GM12878 (cell line): Measurements from ENCODE around the gene CYB5A. TPM values are rescaled to one million over a fixed set of nuclear protein-coding genes. Genes with fewer than 3 reads are reported as not detected.

ENCODE experiments used
- ATAC-seq: fragments of 200-7000 bp; cut with Tn5 transposase; 3 replicates; pipeline ENCODE4 v1.9.1; 2020; ENCODE audit warnings: mild to moderate bottlenecking, moderate library complexity
- BruUV-seq: library from RNA; stranded (reverse); fragments of 400-500 nt; replicated peaks from 2 replicates; lab custom pipeline; 2021; lab: Mats Ljungman, UMichigan
- CTCF ChIA-PET: fragments of 300-600 bp; sonication (Branson Sonifier 250); formaldehyde crosslinking; extraction: SDS; loops from one replicate; lab custom pipeline; 2021; ENCODE audit warnings: inconsistent platforms; lab: Yijun Ruan, JAX
- POLR2A ChIA-PET: fragments of 350-600 bp; formaldehyde crosslinking; extraction: SDS; loops from one replicate; lab custom pipeline; 2021; ENCODE audit warnings: inconsistent platforms; lab: Charles Lee
- RAD21 ChIA-PET: fragments of 300-600 bp; sonication (Branson Sonifier 250); formaldehyde crosslinking; loops from one replicate; lab custom pipeline; 2023; ENCODE audit warnings: antibody characterized with exemption; ENCODE audit not compliant: unreplicated experiment; lab: Charles Lee
- SMC1A ChIA-PET: fragments of 300-600 bp; sonication (Branson Sonifier 250); formaldehyde crosslinking; loops from one replicate; lab custom pipeline; 2023; ENCODE audit not compliant: unreplicated experiment, uncharacterized antibody; lab: Charles Lee
- DNase-seq: peaks from one replicate; pipeline ENCODE4 v3.0.0-alpha.2; 2011; ENCODE audit warnings: low read depth, low spot score
- FAIRE-seq: peaks from 3 replicates; lab custom pipeline; 2011; peaks lifted over from hg19 to GRCh38; lab: Jason Lieb, UNC
- H2AFZ ChIP-seq: 2 replicates; pipeline ENCODE4 v1.6.0; 2011; ENCODE audit warnings: low read depth, low read length, control low read depth; ENCODE audit not compliant: control insufficient read depth
- H3K27ac ChIP-seq: 2 replicates; pipeline ENCODE4 v1.5.1; 2011; ENCODE audit warnings: control low read depth; ENCODE audit not compliant: control insufficient read depth, insufficient read depth
- H3K27me3 ChIP-seq, 2 experiments: replicated peaks in 1 of 2; 2 replicates each; pipeline versions ENCODE4 v1.6.0 to v1.6.1; 2011; ENCODE audit warnings: low read length in 1 of 2; ENCODE audit not compliant: control insufficient read depth in 2 of 2, insufficient read depth in 2 of 2
- H3K36me3 ChIP-seq, 2 experiments: 2 replicates each; pipeline ENCODE4 v1.5.1; 2011; ENCODE audit warnings: low read length in 1 of 2; ENCODE audit not compliant: control insufficient read depth in 2 of 2, insufficient read depth in 2 of 2
- H3K4me1 ChIP-seq: 2 replicates; pipeline ENCODE4 v1.6.1; 2011; ENCODE audit warnings: mild to moderate bottlenecking, low read length, moderate library complexity, mixed read lengths; ENCODE audit not compliant: control insufficient read depth, insufficient read depth
- H3K4me2 ChIP-seq: 2 replicates; pipeline ENCODE4 v1.6.0; 2011; ENCODE audit warnings: control low read depth; ENCODE audit not compliant: control insufficient read depth, insufficient read depth
- H3K4me3 ChIP-seq: fragments of 200-600 bp; sonication (generic); 2 replicates; pipeline ENCODE4 v1.5.1; 2016
- H3K79me2 ChIP-seq: 2 replicates; pipeline ENCODE4 v1.6.0; 2011; ENCODE audit warnings: low read length; ENCODE audit not compliant: control insufficient read depth, insufficient read depth
- H3K9ac ChIP-seq: 2 replicates; pipeline ENCODE4 v1.8.0; 2011; ENCODE audit warnings: low read length, control low read depth, mixed read lengths; ENCODE audit not compliant: control insufficient read depth, insufficient read depth
- H3K9me3 ChIP-seq: replicated peaks from 3 replicates; pipeline ENCODE4 v1.5.1; 2011; ENCODE audit warnings: mild to moderate bottlenecking, low read length; ENCODE audit not compliant: control insufficient read depth, insufficient read depth
- H4K20me1 ChIP-seq: 2 replicates; pipeline ENCODE4 v1.6.0; 2011; ENCODE audit not compliant: control insufficient read depth, insufficient read depth
- CREB1 ChIP-seq: IDR thresholded peaks from 2 replicates; pipeline ENCODE4 v1.6.1; 2012; ENCODE audit warnings: low read depth, mild to moderate bottlenecking, inconsistent platforms
- IRF4 ChIP-seq: IDR thresholded peaks from 2 replicates; pipeline ENCODE4 v1.6.1; 2011; ENCODE audit warnings: low read depth, low read length
- PAX5 ChIP-seq: IDR thresholded peaks from 2 replicates; pipeline ENCODE4 v1.6.1; 2011; ENCODE audit warnings: low read depth, low read length, borderline replicate concordance
- RUNX3 ChIP-seq: IDR thresholded peaks from 2 replicates; pipeline ENCODE4 v1.6.1; 2012; ENCODE audit warnings: low read length, inconsistent platforms
- SRF ChIP-seq, 2 experiments: IDR thresholded peaks; 2 replicates each; pipeline ENCODE4 v1.6.1; 2011; ENCODE audit warnings: low read depth in 2 of 2, low read length in 2 of 2, mild to moderate bottlenecking in 1 of 2, moderate library complexity in 1 of 2
- WGBS: methylation state at CpG from one replicate; pipeline ENCODE4 v1.1.6; 2016; ENCODE audit warnings: low lambda C conversion rate; ENCODE audit not compliant: insufficient replicate concordance, insufficient coverage; ENCODE audit errors: missing lambda C conversion rate; 5-methylcytosine and 5-hydroxymethylcytosine counted together
- in situ Hi-C: fragments of 300-500 bp; cut with MboI; formaldehyde crosslinking; loops from 9 replicates; pipeline ENCODE4 v1.14.3; 2018; ENCODE audit warnings: mixed read lengths
- intact Hi-C: fragments of 100-400 bp; cut with micrococcal nuclease; formaldehyde crosslinking; loops from one replicate; pipeline ENCODE4 v1.14.2; 2022; ENCODE audit not compliant: unreplicated experiment
- polyA plus RNA-seq, 11 experiments: library from polyadenylated mRNA; depleted of rRNA in 4 of 11; unstranded in 6 of 11; stranded (reverse) in 5 of 11; fragments of >200 nt; fragmentation: Nextera tagmentation in 4 of 11; fragmentation: Illumina TruSeq in 1 of 11; extraction: Ambion mirVana in 4 of 11; extraction: Trizol in 1 of 11; gene quantifications; 1 replicate in 1 of 11; 2 replicates in 10 of 11; pipeline versions ENCODE4 v1.2.1 to v1.2.3, GENCODE V29; 2011 to 2016; ENCODE audit warnings: inconsistent platforms in 2 of 11, missing spikeins in 2 of 11, low read depth in 1 of 11
- total RNA-seq, 4 experiments: library from RNA; depleted of rRNA in 3 of 4; stranded (reverse); fragments of >200 nt in 3 of 4; fragmentation: Illumina TruSeq in 1 of 4; extraction: Trizol in 1 of 4; gene quantifications; 2 replicates each; pipeline versions ENCODE4 v1.2.1 to v1.2.3, GENCODE V29; 2013 to 2021
- TF ChIP-seq, protein P1 (sequence below): IDR thresholded peaks from 2 replicates; pipeline ENCODE4 v1.6.1; 2011; ENCODE audit warnings: borderline replicate concordance, low read depth, mild to moderate bottlenecking, moderate library complexity, mixed read lengths, low read length; ENCODE audit not compliant: insufficient read depth; ENCODE audit errors: extremely low read length
- TF ChIP-seq, protein P2 (sequence below): IDR thresholded peaks from 2 replicates; pipeline ENCODE4 v1.6.1; 2012; ENCODE audit warnings: mild to moderate bottlenecking, low read depth, low read length
- TF ChIP-seq, protein P3 (sequence below): fragments of 450-650 bp; IDR thresholded peaks from 2 replicates; pipeline ENCODE4 v1.6.1; 2017; ENCODE audit warnings: mild to moderate bottlenecking, moderate library complexity
- TF ChIP-seq, protein P4 (sequence below): fragments of 450-650 bp; IDR thresholded peaks from 2 replicates; pipeline ENCODE4 v1.6.1; 2016; ENCODE audit warnings: mild to moderate bottlenecking
- TF ChIP-seq, protein P5 (sequence below): IDR thresholded peaks from 2 replicates; pipeline ENCODE4 v1.6.1; 2011; ENCODE audit warnings: mild to moderate bottlenecking, low read depth, low read length, moderate library complexity; ENCODE audit not compliant: insufficient replicate concordance

The CYB5A gene
- total and polyA plus RNA-seq, 10 of the 15 experiments (the other 5 are each of a cell fraction or from before 2014, with no cell fraction given) = 60.2 to 129 (median 103) TPM

DNA sequence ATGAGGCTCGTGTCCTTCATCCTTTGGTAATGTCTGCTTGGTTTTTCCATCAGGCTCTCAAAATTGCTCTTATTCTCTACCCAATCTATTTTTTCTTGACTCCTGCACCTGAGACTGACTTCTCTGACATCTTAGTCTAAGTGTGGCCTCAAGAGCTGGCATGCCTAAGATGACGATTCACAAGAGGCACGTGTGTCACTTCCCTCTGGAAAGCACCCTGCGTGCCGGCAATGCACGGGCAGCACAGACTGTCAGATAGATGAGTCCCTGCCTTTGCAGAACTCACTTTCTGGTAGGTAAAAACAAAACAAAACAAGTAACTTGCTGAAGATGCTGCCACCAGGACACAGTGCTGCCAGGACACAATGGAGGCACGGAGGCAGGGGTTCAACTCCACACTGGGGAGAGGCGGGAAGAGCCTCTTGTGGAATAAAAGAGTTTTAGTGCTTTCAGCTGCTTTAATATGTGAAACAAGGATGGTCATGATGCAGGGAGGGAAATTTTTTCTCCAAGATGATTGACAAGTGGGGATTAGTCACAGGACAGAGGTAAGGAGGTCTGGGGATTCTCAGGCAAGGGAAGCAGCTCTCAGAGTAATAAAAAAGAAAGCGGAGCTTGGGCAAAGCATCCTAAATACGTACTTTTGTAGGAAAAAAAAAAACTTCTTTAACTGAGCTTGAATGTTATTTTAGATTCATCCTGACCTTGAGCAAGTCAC, 27.3 kb downstream of the CYB5A start:
- DNase-seq = peak; percentile 47
- Histone ChIP-seq H3K79me2 (no peaks in the 10 kb centered on the region), H4K20me1 (no peaks in the 10 kb centered on the region), H3K4me2 (peak overlapping the region; percentile 53), H3K36me3 (no peaks in the 10 kb centered on the region; a peak in 2 of 4 replicates), H3K9me3 (no peaks in the 10 kb centered on the region), H2AFZ (peak overlapping the region; percentile 46), H3K4me3 (no peak overlapping the region), H3K27ac (peak overlapping the region; percentile 63), H3K9ac (no peak overlapping the region), H3K27me3 (no peaks in the 10 kb centered on the region), H3K4me1 (no peaks in the 10 kb centered on the region)
- no TSS peak for BruUV-seq
- intact Hi-C loops = loop anchor here (2.0 kb wide), 1 partner anchor 28 kb away; no protein-coding TSS in a partner anchor
- ChIA-PET CTCF (interaction anchor here (0.6 to 1.1 kb wide), 3 partner anchors 10 to 77 kb away, joined by 3 to 4 read pairs (median 3); no protein-coding TSS in a partner anchor), POLR2A (interaction anchor here (0.7 to 1.5 kb wide), 3 partner anchors 21 to 331 kb away, joined by 3 to 5 read pairs (median 3); no protein-coding TSS in a partner anchor), RAD21 (interaction anchor here (1.2 to 2.2 kb wide), 3 partner anchors 28 to 229 kb away, joined by 3 to 7 read pairs (median 3); partner anchors contain the start of gene CYB5A), SMC1A (interaction anchor here (0.8 to 1.4 kb wide), 5 partner anchors 9 to 58 kb away, joined by 3 to 6 read pairs (median 4); no protein-coding TSS in a partner anchor)
- 11% methylated on average over 10 of the region's 10 CpGs for WGBS
- peak; percentile 91 for FAIRE-seq
- peak; percentile 100 for ATAC-seq
- in situ Hi-C loops = no loop called here
- TF ChIP-seq, protein P1, sequence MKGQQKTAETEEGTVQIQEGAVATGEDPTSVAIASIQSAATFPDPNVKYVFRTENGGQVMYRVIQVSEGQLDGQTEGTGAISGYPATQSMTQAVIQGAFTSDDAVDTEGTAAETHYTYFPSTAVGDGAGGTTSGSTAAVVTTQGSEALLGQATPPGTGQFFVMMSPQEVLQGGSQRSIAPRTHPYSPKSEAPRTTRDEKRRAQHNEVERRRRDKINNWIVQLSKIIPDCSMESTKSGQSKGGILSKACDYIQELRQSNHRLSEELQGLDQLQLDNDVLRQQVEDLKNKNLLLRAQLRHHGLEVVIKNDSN = no peak
- TF ChIP-seq, protein P2, sequence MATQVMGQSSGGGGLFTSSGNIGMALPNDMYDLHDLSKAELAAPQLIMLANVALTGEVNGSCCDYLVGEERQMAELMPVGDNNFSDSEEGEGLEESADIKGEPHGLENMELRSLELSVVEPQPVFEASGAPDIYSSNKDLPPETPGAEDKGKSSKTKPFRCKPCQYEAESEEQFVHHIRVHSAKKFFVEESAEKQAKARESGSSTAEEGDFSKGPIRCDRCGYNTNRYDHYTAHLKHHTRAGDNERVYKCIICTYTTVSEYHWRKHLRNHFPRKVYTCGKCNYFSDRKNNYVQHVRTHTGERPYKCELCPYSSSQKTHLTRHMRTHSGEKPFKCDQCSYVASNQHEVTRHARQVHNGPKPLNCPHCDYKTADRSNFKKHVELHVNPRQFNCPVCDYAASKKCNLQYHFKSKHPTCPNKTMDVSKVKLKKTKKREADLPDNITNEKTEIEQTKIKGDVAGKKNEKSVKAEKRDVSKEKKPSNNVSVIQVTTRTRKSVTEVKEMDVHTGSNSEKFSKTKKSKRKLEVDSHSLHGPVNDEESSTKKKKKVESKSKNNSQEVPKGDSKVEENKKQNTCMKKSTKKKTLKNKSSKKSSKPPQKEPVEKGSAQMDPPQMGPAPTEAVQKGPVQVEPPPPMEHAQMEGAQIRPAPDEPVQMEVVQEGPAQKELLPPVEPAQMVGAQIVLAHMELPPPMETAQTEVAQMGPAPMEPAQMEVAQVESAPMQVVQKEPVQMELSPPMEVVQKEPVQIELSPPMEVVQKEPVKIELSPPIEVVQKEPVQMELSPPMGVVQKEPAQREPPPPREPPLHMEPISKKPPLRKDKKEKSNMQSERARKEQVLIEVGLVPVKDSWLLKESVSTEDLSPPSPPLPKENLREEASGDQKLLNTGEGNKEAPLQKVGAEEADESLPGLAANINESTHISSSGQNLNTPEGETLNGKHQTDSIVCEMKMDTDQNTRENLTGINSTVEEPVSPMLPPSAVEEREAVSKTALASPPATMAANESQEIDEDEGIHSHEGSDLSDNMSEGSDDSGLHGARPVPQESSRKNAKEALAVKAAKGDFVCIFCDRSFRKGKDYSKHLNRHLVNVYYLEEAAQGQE = no peak
- TF ChIP-seq RUNX3 (no peak), SRF (IDR thresholded peaks at IDR 0.05; ENCODE audit: low read depth in 2 of 2, low read length in 2 of 2) (no peak), PAX5 (0 out of 2 replicates have a peak, but pooled peaks have one; percentile 14), IRF4 (no peak), CREB1 (peak; percentile 87)
- TF ChIP-seq, protein P3, sequence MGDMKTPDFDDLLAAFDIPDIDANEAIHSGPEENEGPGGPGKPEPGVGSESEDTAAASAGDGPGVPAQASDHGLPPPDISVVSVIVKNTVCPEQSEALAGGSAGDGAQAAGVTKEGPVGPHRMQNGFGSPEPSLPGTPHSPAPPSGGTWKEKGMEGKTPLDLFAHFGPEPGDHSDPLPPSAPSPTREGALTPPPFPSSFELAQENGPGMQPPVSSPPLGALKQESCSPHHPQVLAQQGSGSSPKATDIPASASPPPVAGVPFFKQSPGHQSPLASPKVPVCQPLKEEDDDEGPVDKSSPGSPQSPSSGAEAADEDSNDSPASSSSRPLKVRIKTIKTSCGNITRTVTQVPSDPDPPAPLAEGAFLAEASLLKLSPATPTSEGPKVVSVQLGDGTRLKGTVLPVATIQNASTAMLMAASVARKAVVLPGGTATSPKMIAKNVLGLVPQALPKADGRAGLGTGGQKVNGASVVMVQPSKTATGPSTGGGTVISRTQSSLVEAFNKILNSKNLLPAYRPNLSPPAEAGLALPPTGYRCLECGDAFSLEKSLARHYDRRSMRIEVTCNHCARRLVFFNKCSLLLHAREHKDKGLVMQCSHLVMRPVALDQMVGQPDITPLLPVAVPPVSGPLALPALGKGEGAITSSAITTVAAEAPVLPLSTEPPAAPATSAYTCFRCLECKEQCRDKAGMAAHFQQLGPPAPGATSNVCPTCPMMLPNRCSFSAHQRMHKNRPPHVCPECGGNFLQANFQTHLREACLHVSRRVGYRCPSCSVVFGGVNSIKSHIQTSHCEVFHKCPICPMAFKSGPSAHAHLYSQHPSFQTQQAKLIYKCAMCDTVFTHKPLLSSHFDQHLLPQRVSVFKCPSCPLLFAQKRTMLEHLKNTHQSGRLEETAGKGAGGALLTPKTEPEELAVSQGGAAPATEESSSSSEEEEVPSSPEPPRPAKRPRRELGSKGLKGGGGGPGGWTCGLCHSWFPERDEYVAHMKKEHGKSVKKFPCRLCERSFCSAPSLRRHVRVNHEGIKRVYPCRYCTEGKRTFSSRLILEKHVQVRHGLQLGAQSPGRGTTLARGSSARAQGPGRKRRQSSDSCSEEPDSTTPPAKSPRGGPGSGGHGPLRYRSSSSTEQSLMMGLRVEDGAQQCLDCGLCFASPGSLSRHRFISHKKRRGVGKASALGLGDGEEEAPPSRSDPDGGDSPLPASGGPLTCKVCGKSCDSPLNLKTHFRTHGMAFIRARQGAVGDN = peak; percentile 65; the same call in 1 of the 2 replicates
- TF ChIP-seq, protein P4, sequence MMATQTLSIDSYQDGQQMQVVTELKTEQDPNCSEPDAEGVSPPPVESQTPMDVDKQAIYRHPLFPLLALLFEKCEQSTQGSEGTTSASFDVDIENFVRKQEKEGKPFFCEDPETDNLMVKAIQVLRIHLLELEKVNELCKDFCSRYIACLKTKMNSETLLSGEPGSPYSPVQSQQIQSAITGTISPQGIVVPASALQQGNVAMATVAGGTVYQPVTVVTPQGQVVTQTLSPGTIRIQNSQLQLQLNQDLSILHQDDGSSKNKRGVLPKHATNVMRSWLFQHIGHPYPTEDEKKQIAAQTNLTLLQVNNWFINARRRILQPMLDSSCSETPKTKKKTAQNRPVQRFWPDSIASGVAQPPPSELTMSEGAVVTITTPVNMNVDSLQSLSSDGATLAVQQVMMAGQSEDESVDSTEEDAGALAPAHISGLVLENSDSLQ = peak; percentile 80
- TF ChIP-seq, protein P5, sequence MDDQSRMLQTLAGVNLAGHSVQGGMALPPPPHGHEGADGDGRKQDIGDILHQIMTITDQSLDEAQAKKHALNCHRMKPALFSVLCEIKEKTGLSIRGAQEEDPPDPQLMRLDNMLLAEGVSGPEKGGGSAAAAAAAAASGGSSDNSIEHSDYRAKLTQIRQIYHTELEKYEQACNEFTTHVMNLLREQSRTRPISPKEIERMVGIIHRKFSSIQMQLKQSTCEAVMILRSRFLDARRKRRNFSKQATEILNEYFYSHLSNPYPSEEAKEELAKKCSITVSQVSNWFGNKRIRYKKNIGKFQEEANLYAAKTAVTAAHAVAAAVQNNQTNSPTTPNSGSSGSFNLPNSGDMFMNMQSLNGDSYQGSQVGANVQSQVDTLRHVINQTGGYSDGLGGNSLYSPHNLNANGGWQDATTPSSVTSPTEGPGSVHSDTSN = peak; percentile 38
